Activated CD8-positive, alpha-beta memory T cell treated with anti-CD3 and anti-CD28 coated beads for 4 hours (primary cell): Measurements from ENCODE around the gene DNAH12.
"Not testable (repeated sequence)": the region's sequence is repeated elsewhere in the genome, so short reads cannot be mapped to it uniquely, and the experiment has no call there.

Experiments used
- DNase-seq, 2 donors: peaks; one replicate each; pipeline ENCODE4 v3.0.0-alpha.2; 2020; ENCODE audit warnings: low read depth in 2 of 2

Gene DNAH12

DNA sequence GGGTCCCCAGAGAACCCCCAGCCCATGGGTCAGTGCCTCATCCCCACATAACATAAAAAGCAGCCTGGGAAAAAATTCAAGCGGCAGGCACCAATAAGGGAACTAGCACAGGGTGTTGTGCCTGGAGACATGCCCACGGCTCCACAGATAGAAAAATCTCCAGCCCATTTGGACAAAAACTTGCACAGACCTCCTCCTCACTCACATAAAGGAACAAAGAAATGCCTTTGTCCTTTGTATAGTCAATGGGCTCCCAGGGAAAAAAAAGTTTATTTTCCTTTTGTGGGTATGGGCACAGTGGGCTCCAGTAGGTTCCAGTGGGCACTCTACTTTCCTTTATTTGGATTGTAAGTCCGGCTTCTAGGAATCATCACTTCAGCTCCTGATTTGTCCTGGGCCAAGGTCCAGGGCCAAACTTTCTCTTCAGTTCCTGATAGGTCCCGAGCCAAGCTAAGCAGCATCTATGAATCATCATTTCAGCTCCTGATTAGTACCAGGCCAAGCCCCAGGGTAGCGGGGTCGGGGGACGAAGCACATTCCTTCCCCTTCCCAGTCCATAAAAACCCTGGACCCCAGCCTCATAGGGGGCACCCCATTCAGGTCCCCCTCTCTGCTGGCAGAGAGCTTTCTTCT, 1.6 kb upstream of the DNAH12 start:
- no peak for DNase-seq

DNA sequence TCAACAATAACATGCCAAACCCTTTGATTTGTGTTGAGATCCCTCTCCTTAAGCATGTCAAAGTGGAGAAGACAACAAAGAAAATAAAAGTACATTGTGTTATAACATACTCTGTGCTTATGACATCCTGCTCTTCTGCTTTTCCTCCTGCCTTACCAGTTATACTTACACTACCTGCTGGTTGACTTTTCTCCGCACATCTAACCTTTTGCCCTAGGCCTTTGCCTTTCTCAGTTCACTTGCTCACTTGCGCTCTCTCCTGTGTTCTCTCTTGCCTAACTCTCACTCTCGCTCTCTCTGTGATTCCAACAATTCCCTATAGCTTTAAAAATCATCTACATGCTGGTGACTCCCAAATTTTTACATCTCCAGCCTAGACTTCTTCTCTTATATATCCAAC, 5.7 kb downstream of the DNAH12 start:
- no peak for DNase-seq

DNA sequence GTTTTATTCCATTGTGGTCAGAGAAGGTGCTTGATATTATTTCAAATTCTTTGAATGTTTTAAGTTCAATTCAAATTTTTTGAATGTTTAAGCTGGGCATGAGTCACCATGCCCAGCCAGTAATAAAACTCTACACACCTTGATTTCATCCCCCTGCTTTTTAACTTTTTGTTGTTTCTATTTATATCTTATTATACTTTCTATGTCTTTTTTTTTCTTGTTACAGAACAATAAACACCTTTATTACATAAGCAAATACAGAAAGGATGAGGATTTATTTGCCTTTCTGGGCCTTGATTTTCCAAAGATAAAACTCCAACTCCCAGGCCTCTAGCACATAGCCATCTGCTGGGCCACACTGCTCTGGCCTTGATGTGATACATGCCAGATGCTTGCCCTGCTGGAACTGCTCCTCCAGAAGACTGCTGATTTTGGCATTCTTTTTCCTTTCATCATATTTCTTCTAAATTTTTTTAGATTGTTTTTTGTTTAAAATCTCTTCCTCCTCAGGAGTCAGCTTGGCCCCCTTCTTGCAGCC, 14.0 kb downstream of the DNAH12 start:
- DNase-seq, result no peak

DNA sequence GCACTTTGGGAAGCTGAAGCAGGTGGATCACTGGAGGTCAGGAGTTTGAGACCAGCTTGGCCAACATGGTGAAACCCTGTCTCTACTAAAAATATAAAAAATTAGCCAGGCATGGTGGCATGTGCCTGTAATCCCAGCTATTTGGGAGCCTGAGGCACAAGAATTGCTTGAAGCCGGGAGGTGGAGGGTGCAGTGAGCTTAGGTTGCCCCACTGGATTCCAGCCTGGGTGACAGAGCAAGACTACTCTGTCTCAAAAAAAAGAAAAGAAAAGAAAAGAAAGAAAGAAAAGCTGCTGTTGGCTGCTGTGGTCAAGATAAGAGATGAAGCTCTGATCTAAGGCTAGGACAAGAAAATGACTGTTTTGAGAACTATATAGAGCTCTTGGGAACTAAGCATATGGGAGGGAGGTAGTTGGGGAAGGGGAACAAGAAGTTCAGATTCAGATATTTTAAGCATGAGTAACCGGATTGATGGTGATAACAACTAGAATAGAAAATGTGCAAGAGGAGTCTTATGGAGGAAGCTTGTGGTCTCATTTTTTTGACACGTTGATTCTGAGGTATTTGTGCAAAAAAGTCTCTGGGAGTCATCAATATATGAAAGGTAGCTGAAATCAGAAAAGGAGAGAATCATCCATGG, 25.7 kb downstream of the DNAH12 start:
- DNase-seq, result no peak

DNA sequence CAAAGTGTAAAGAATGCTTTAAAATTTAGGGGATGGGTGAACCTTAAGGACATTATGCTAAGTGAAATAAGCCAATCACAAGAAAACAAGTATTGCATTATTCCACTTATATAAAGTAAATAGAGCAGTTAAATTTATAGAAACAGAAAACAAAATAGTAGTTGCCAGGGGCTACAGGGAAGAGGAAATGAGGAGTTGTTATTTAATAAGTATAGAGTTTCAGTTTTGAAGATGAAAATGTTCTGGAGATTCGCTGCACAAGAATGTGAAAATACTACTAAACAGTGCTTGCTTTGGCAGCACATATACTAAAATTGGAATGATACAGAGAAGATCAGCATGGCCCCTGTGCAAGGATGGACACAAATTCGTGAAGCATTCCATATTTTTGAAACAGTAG, 32.0 kb downstream of the DNAH12 start:
- DNase-seq, result no peak

DNA sequence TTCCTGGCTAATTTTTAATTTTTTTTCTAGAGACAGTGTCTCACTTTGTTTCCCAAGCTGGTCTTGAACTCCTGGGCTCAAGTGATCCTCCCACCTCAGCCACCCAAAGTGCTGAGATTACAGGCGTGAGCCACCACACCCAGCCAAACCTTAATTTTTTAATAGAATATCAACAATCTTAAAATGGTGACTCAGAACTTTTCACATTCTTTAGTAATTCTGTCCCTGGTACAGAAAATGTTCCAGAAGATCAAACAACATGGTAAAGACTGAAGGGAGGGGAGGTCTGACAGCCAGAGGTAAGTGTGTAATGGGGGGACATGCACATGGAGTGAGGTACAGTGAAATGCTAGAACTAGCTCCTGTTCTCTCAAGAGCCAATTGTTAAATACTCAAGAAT, 38.2 kb downstream of the DNAH12 start:
- DNase-seq, result no peak

DNA sequence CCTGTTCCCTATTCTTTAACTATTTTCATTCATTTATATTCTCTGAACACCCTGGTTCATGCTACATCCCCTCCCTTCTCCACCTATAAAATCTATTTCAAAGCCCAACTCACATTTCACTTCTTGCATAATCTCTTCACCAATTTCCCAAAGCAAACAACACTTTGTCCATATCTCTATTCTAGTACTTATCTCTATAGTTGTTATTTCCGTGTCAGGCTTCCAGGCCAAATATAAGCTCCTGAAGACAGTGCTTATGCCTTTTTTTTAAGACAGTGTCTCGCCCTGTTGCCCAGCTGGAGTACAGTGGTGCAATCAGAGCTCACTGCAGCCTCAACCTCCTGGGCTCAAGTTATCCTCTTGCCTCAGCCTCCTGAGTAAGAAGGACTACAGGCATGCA, 43.6 kb downstream of the DNAH12 start:
- DNase-seq, result no peak

DNA sequence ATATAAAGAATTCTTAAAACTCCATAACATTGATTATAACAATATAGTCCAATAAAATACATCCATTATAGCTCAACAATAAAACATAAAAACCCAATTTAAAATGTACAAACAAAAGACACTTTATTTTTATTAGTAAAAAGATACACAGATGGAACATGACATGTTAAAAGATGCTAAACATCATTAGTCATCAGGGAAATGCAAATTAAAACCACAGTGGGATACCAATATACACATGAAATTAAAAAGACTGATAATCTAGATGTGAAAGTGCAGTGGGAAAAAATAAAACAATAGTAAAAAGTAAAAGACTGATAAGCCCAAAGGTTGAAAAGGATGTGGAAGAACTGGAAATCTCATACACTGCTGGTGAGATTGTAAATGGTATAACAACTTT, 46.2 kb downstream of the DNAH12 start:
- no peak for DNase-seq

DNA sequence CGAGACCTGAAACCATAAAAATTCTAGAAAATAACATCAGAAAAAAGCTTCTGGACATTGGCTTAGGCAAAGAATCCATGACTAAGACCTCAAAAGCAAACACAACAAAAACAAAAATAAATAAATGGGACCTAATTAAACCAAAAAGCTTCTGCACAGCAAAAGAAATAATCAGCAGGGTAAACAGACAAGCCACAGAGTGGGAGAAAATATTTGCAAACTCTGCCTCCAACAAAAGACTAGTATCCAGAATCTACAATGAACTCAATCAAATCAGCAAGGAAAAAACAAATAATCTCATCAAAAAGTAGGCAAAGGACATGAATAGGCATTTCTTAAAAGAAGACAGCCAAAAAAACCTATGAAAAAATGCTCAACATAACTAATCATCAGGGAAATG, 59.6 kb downstream of the DNAH12 start:
- no peak for DNase-seq

DNA sequence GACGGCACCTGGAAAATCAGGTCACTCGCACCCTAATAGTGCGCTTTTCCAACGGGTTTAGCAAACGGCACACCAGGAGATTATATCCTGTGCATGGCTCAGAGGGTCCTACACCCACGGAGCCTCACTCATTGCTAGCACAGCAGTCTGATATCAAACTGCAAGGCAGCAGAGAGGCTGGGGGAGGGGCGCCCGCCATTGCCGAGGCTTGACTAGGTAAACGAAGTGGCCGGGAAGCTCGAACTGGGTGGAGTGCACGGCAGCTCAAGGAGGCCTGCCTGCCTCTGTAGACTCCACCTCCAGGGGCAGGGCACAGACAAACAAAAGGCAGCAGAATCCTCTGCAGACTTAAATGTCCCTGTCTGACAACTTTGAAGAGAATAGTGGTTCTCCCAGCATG, 67.0 kb downstream of the DNAH12 start:
- not testable (repeated sequence) for DNase-seq

DNA sequence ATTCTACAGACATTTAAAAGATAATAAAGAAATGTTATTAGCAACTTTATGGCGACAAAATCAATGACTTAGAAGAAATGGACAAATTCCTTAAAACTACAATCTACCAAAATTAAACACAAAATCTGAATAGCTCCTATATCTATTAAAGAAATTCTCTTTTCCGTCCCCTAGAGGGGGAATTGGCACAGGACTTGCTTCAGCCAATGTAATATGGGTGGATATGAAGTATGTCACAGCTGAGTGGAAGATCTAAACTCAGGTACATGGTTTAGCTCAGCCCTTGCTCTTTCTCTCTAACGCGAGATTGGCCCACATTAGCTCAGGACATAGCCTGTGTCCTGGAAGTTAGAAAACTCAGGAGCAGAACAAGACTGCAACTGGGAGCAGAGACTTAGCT, 79.3 kb downstream of the DNAH12 start:
- no peak for DNase-seq

DNA sequence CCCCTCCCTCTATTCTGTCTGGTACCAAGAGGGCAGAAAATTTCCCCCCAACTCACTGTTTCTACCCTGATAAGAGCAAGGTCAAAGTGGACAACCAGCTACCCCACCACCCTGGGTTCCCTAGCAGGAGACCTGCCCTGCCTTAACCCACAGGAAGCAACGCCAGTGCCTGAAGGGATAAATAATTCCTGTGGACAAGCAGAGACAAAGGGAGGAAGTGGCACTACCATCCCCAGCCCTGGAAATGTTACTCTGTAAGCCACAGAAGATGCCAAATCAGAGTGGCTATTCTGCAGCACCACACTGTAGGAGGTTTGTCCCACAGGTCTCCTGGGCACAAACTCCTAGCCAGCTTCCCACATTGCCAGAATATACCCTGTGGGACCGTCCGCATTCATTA, 80.1 kb downstream of the DNAH12 start:
- no peak for DNase-seq

DNA sequence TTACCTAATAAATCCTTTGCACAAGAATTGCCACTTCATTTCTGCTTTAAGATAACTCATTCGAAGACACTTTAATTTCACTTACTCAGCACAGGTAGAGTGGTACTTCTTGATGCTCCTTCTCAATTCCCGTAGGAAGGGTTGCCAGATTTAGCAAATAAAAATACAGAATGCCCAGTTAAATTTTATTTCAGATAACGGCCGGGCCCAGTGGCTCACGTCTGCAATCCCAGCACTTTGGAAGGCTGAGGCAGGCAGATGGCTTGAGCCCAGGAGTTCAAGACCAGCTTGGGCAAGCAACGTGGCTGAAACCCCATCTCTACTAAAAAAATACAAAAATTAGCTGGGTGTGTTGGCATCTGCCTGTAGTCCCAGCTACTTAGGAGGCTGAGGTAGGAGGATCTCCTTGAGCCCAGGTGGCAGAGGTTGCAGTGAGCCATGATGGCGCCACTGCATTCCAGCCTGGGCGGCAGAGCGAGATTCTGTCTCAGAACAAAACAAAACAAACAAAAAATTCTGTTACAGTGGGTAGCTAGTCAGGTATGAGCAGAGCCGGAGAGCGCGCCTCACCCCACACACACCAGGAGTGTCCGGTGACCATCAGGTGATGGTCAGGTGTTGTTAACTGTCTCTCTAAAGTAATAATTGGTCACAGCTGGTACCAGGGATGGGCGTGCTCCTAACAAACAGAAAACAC, 92.8 kb downstream of the DNAH12 start:
- no peak for DNase-seq

DNA sequence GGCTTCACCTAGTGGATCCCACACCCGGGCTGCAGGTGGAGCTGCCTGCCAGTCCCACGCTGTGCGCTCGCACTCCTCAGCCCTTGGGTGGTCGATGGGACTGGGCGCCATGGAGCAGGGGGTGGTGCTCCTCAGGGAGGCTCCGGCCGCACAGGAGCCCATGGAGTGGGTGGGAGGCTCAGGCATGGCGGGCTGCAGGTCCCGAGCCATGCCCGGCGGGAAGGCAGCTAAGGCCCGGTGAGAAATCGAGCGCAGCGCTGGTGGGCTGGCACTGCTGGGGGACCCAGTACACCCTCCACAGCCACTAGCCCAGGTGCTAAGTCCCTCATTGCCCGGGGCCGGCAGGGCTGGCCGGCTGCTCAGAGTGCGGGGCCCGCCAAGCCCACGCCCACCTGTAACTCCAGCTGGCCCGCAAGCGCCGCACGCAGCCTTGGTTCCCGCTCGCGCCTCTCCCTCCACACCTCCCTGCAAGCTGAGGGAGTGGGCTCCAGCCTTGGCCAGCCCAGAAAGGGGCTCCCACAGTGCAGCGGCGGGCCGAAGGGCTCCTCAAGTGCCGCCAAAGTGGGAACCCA, 94.8 kb downstream of the DNAH12 start:
- not testable (repeated sequence) for DNase-seq

DNA sequence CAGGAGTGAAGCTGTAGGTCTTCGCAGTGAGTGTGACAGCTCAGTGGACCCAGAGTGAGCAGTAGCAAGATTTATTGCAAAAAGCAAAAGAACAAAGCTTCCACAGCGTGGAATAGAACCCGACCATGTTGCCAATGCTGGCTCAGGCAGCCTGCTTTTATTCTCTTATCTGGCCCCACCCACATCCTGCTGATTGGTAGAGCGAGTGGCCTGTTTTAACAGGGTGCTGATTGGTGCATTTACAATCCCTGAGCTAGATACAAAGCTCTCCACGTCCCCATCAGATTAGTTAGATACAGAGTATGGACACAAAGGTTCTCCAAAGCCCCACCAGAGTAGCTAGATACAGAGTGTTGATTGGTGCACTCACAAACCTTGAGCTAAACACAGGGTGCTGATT, 95.7 kb downstream of the DNAH12 start:
- not testable (repeated sequence) for DNase-seq

DNA sequence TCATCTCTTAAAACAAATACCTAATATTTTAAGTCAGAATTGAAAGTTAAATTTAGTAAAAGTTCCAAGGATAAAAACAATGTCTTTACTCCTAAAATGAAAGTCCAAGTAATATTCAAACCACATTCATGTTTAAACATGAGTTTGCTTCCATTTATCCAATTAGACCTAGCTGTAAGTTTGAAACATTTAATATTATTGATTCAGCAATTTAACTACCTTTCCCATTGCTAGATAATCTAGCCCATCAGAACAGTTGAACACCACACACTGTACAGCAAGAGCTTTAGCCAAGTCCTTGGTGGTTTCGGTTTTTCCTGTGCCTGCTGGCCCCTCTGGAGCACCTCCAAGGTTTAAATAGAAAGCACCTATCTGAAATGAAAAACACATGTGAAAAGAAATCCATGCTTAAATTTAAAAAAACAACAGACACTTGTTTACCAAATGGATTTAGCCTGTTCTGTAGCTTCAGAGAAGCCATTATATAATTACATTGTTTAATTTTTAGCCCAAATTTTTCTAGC, 97.8 kb downstream of the DNAH12 start:
- DNase-seq, result no peak

DNA sequence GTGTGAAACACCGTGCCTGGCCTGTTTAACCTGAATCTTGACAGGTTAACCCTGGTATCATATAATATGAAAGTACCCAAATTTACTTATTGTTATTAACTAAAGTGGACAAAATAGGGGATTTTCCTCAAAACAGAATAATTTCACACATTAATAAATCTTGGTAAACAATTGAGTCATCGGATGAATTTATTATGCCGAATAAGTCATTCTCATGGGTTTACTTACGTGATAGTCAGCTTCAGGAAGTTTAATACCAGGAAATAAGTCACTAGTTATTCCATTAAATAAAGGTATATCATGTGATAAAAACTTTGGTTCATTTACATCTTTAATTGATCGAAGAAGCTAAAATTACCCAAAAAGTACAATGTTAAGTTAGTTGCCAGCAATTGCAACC, 99.7 kb downstream of the DNAH12 start:
- no peak for DNase-seq

DNA sequence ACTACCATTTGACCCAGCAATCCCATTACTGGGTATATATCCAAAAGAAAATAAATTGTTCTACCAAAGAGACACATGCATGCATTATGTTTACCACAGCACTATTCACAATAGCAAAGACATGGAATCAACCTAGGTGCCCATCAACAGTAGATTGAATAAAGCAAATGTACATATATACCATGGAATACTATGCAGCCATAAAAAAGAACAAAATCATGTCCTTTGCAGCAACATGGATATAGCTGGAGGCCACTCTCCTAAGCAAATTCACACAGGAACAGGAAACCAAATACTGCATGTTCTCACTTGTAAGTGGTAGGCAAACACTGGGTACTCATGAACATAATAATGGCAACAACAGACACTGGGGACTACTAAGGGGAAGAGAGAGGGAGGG, 104.0 kb downstream of the DNAH12 start:
- DNase-seq, result not testable (repeated sequence)

DNA sequence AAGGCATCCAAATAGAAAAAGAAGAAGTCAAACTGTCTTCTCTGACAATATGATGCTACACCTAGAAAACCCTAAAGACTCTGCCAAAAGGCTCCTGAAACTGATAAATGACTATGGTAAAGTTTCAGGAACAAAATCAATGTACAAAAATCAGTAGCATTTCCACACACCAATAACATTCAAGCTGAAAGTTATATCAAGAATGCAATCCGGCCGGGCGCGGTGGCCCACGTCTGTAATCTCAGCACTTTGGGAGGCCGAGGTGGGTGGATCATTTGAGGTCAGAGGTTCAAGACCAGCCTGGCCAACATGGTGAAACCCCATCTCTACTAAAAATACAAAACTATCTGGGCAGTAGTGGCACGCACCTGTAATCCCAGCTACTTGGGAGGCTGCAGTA, 105.7 kb downstream of the DNAH12 start:
- not testable (repeated sequence) for DNase-seq

DNA sequence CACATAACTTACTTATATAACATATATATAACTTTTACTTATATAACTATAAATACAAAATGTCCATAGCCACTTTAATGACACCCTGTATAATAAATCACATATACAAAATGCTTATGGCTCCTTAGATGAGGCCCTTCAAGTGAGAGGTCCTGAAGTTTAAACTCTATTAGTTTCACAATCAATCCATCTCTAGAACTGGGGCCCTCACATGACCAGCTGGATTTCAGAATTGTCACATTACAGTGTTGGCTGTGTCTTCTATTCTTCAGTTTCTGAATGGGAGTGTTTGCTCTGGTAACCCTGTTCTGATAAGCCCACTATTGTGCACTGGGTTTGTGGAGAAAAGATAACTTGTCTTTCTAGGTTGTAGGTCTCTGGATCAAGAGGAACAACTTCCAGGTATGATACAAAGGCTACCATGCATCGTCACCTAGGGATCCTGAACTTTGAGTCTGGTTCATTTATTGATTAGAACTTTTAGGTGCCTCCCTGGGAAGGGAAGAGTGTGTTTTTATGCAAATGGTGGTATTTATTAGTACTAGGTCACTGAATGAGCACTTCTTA, 107.9 kb downstream of the DNAH12 start:
- DNase-seq, result no peak

DNA sequence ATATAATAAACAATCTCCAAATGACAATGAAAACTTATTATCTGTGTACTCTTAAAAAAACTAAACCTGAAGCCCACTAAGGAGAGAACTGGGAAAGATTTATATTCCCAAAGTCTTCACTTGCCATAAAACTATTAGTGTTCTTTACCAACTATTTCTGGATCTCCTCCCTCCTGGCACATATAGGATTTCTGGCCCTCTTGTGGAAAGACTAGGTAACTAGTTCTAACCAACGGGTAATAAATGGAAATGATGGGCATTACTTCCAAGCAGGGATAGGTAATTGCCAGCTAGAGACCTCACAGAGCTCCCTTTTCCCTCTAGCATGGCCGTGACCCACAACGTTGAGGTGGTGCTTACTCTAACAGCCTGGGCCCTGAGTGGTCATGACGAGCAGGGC, 110.1 kb downstream of the DNAH12 start:
- DNase-seq, result no peak

DNA sequence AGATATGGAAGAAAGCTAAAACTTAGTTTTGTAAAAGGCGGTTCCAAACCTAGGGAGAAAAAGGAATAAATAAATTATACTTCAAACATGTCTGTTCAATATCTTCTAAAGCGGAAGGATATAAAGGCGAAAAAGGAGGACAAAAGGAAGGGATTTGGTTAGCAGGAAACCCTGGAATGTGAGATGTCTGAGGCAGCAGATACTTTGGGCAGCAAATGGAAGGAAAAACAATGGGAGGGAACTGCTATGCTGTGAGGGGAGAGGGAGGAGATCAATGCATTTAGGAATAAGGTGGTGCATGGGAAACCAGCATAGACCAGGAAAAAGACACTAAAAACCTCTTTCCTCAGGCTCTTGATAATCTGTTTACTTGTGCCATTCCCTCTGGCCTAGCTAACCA, 120.8 kb downstream of the DNAH12 start:
- DNase-seq, result no peak
